Esophagus (tissue), 2 donors: Measurements from ENCODE around the gene ZNF446. TPM values are rescaled to one million over a fixed set of nuclear protein-coding genes. Genes with fewer than 3 reads are reported as not detected.
A peak's percentile ranks its signal among the peaks of the same experiment; 100 is the strongest.
"Not testable (repeated sequence)": the region's sequence is repeated elsewhere in the genome, so short reads cannot be mapped to it uniquely, and the experiment has no call there.

ENCODE experiments used
- H3K27ac ChIP-seq, 2 donors: one replicate each; pipeline ENCODE4 v1.5.1; 2013; ENCODE audit warnings: low read depth in 2 of 2, mild to moderate bottlenecking in 2 of 2, inconsistent platforms in 1 of 2, low read length in 1 of 2, moderate library complexity in 1 of 2
- H3K27me3 ChIP-seq, 2 donors: one replicate each; pipeline ENCODE4 v1.6.1; 2013; ENCODE audit warnings: low read length in 2 of 2, control low read depth in 1 of 2, mild to moderate bottlenecking in 1 of 2; ENCODE audit not compliant: insufficient read depth in 2 of 2, control insufficient read depth in 1 of 2
- H3K36me3 ChIP-seq, 2 donors: one replicate each; pipeline ENCODE4 v1.6.1; 2013; ENCODE audit warnings: low read length in 1 of 2; ENCODE audit not compliant: control insufficient read depth in 2 of 2, insufficient read depth in 2 of 2
- H3K4me1 ChIP-seq, 2 donors: one replicate each; pipeline ENCODE4 v1.6.1; 2013; ENCODE audit warnings: low read length in 1 of 2; ENCODE audit not compliant: control insufficient read depth in 2 of 2, insufficient read depth in 2 of 2
- H3K4me3 ChIP-seq, 2 donors: one replicate each; pipeline ENCODE4 v1.5.1; 2013; ENCODE audit warnings: low read length in 2 of 2, mild to moderate bottlenecking in 2 of 2, low read depth in 1 of 2, moderate library complexity in 1 of 2
- H3K9me3 ChIP-seq, 2 donors: one replicate each; pipeline ENCODE4 v1.6.1; 2013; ENCODE audit warnings: mild to moderate bottlenecking in 2 of 2, low read depth in 1 of 2, low read length in 1 of 2, moderate library complexity in 1 of 2; ENCODE audit not compliant: control insufficient read depth in 2 of 2, insufficient read depth in 1 of 2
- WGBS, 2 donors: extraction: QIAGEN DNeasy Blood & Tissue Kit; methylation state at CpG; one replicate each; pipeline ENCODE4 v1.1.7; 2013; 5-methylcytosine and 5-hydroxymethylcytosine counted together
- polyA plus RNA-seq, 2 donors: library from polyadenylated mRNA; stranded (reverse); fragments of 200-250 nt; gene quantifications; one replicate each; pipeline ENCODE4 v1.2.3, GENCODE V29; 2013
- donor health status: healthy with polysubstance abuse.
- donor health status: Bipolar disorder and iron deficiency.

The ZNF446 gene
- 1 to 10 TPM; 6.9 to 9.9 TPM for polyA plus RNA-seq

GRCh38 chr19:58475714-58476497, at the start of gene ZNF446:
TSS of gene ZNF446 (plus strand) at chr19:58476352. CDS start at chr19:58477219, 867 bp downstream.
- peaks cover 10 to 32% of the 10 kb centered on the region in 2 donors for H3K36me3 ChIP-seq
- peak within 1 kb of the TSS; percentile 66 for H3K4me3 ChIP-seq
- peaks cover 12 to 13% of the 10 kb centered on the region in 2 donors for H3K4me1 ChIP-seq
- H3K9me3 ChIP-seq, result no peaks in the 10 kb centered on the region
- peak within 1 kb of the TSS; percentile 90 to 94 for H3K27ac ChIP-seq
- H3K27me3 ChIP-seq, result no peaks in the 10 kb centered on the region
- WGBS, 2 donors, result 0 to 1% methylated on average over 64 of the region's 64 CpGs

GRCh38 chr19:58428617-58429016, 47.5 kb upstream of the ZNF446 start:
- Histone ChIP-seq H3K4me1 (no peaks in the 10 kb centered on the region), H3K9me3 (peaks cover 42 to 49% of the 10 kb centered on the region in 2 donors), H3K4me3 (no peak overlapping the region), H3K27me3 (no peaks in the 10 kb centered on the region), H3K27ac (no peak overlapping the region), H3K36me3 (peaks cover 3 to 4% of the 10 kb centered on the region in 2 donors)
- 34 to 71% methylated on average over 1 of the region's 1 CpG for WGBS, 2 donors

DNA sequence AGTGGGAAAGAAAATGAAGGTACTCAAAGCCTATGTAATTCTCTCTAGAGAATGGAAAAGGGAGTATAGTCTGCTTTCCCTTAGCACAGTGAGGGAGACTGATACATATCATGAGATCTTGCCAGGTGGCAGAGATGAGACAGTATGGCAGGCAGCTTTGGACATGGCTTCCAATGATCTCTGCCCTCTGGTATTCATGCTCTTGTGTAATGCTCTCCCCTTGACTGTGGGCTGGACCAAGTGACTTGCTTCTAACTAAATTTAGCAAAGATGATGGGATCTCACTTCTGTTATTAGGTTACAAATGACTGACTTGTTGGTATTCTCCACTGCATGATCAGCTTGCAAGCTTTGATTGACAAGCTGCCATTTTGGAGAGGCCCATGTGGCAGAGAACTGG, 46.4 kb upstream of the ZNF446 start:
- no peaks in the 10 kb centered on the region for H3K4me1 ChIP-seq
- H3K36me3 ChIP-seq, result peaks cover 12 to 13% of the 10 kb centered on the region in 2 donors
- H3K9me3 ChIP-seq, result peaks cover 52 to 59% of the 10 kb centered on the region in 2 donors
- H3K27me3 ChIP-seq, result no peaks in the 10 kb centered on the region
- H3K4me3 ChIP-seq, result no peak overlapping the region
- no peak overlapping the region for H3K27ac ChIP-seq

DNA sequence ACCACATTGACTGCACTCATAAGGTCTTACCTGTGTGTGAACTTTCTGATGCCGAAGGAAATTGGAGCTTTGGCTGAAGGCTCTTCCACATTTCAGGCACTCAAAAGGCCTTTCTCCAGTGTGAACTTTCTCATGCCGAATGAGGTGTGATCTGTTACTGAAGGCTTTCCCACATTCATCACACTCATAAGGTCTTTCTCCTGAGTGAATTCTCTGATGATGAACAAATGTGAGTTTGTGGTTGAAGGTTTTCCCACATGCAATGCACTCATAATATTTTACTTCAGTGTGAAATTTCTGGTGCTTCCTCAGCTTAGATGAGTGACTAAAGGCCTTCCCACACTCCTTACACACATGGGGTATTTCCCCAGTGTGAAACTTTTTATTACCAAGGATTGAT, 41.9 kb upstream of the ZNF446 start:
- WGBS, 2 donors, result 95 to 97% methylated on average over 2 of the region's 2 CpGs
- Histone ChIP-seq H3K4me3 (no peak overlapping the region), H3K36me3 (peaks cover 22 to 23% of the 10 kb centered on the region in 2 donors), H3K4me1 (peaks cover 0 to 3% of the 10 kb centered on the region in 2 donors), H3K9me3 (peaks cover 53 to 68% of the 10 kb centered on the region in 2 donors), H3K27ac (no peak overlapping the region), H3K27me3 (no peaks in the 10 kb centered on the region)

DNA sequence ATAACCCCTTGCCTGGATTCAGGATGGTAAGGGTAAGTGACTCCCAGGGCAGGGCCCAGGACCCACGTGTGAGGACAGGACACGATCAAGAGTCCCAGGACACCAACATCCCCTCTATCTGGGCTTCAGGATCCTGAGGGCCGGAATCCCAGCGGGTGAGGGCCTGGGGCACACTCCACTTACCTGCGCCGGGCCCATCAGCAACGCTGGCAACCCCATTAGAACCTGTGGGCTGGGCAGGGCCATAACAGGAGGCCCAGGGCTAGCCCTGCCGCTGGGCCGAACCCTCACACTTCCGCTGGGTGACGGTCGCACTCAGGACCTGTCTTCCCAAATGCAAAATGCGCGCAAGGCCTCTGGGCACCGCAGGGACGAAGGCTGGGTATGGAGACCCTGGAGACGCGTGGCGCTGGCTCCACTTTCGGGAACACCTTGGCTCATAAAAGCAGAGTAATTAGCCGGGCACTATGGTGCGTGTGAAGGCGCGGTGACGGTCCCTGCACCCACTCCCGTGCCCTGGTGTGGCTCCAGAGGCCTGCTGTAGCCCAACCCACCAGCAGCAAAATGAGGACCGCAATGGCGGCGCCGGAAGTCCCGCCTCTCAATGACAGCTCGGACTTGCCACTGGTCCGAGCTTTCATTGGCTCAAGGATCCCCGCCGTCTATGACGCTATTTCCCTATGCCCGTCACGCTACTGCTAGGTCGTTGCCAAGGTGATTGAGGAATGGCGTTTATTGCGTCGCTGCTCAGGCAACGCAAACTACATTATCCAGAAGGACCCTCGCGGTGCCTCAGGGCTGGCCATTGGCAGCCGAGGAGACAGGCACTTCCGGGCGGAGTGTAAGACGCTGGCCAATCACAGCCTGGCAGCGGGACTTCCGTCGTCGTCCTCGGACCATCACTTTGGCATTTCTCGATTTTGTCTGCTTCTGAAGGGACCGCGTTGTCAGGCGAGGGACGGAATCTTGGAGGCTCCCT, 36.3 kb upstream of the ZNF446 start, which contains the start of gene ZNF132:
TSS of gene ZNF132 (minus strand) at position 578 of the 979 bp plus-strand sequence. CDS start at position 246, 332 bp downstream.
- peaks cover 8 to 11% of the 10 kb centered on the region in 2 donors for H3K36me3 ChIP-seq
- WGBS, 2 donors, result 9 to 11% methylated on average over 59 of the region's 59 CpGs
- H3K4me3 ChIP-seq, result peak within 1 kb of the TSS; percentile 67 to 69
- peaks cover 12 to 30% of the 10 kb centered on the region in 2 donors for H3K9me3 ChIP-seq
- H3K4me1 ChIP-seq, result peaks cover 4 to 10% of the 10 kb centered on the region in 2 donors
- H3K27me3 ChIP-seq, result peaks cover 0 to 4% of the 10 kb centered on the region in 2 donors
- peak within 1 kb of the TSS; percentile 39 to 81 for H3K27ac ChIP-seq

GRCh38 chr19:58440556-58440955, 35.6 kb upstream of the ZNF446 start:
- peaks cover 0 to 4% of the 10 kb centered on the region in 2 donors for H3K27me3 ChIP-seq
- H3K9me3 ChIP-seq, result peaks cover 10 to 26% of the 10 kb centered on the region in 2 donors
- 27 to 28% methylated on average over 29 to 31 of the region's 31 CpGs for WGBS, 2 donors
- H3K36me3 ChIP-seq, result peaks cover 7 to 8% of the 10 kb centered on the region in 2 donors
- H3K27ac ChIP-seq, result peak overlapping the region; percentile 39 to 81
- peak overlapping the region; percentile 67 to 69 for H3K4me3 ChIP-seq
- peaks cover 4 to 10% of the 10 kb centered on the region in 2 donors for H3K4me1 ChIP-seq

GRCh38 chr19:58442986-58443385, 33.2 kb upstream of the ZNF446 start:
- not testable (repeated sequence) for H3K4me3 ChIP-seq, H3K36me3 ChIP-seq, H3K27me3 ChIP-seq, H3K27ac ChIP-seq
- peaks cover 4 to 14% of the 10 kb centered on the region in 2 donors for H3K9me3 ChIP-seq
- peaks cover 4 to 10% of the 10 kb centered on the region in 2 donors for H3K4me1 ChIP-seq
- WGBS, 2 donors, result 91 to 93% methylated on average over 7 of the region's 7 CpGs

- not testable (repeated sequence) for H3K36me3 ChIP-seq, H3K27ac ChIP-seq
- WGBS, 2 donors, result 73 to 75% methylated on average over 3 of the region's 3 CpGs
Measured at GRCh38 chr19:58448860-58449259, 27.3 kb upstream of the ZNF446 start.

GRCh38 chr19:58449980-58450379, 26.2 kb upstream of the ZNF446 start:
- WGBS, 2 donors, result 53 to 58% methylated on average over 5 of the region's 5 CpGs
- H3K4me1 ChIP-seq, H3K27ac ChIP-seq, H3K4me3 ChIP-seq, H3K27me3 ChIP-seq, H3K9me3 ChIP-seq: not testable (repeated sequence)
- peaks cover 5 to 12% of the 10 kb centered on the region in 2 donors for H3K36me3 ChIP-seq

More at GRCh38 chr19:58448860-58449259, 27.3 kb upstream of the ZNF446 start:
- not testable (repeated sequence) for H3K27me3 ChIP-seq, H3K4me3 ChIP-seq, H3K4me1 ChIP-seq, H3K9me3 ChIP-seq
